IMR-90 (cell line): ENCODE results near the gene CDH13.

Source experiments
- BHLHE40 ChIP-seq: fragments of 150-350 bp; IDR thresholded peaks from 2 replicates; pipeline ENCODE4 v1.6.1; 2016; ENCODE audit warnings: mild to moderate bottlenecking, low read depth, low read length
- MAFK ChIP-seq: IDR thresholded peaks from 2 replicates; pipeline ENCODE4 v1.6.1; 2012; ENCODE audit warnings: low read depth, low read length, improper control_type of control experiment
- POLR2A ChIP-seq: IDR thresholded peaks from 2 replicates; pipeline ENCODE4 v1.6.1; 2012; ENCODE audit warnings: mild to moderate bottlenecking, low read depth, low read length
- RCOR1 ChIP-seq: IDR thresholded peaks from 2 replicates; pipeline ENCODE4 v1.6.1; 2012; ENCODE audit warnings: mild to moderate bottlenecking, low read length, improper control_type of control experiment; ENCODE audit not compliant: insufficient replicate concordance
- TF ChIP-seq, protein P1 (sequence below): conservative IDR thresholded peaks from 2 replicates; pipeline ENCODE4 v1.5.1; 2012; ENCODE audit warnings: mild to moderate bottlenecking, low read depth, low read length, improper control_type of control experiment
- TF ChIP-seq, protein P2 (sequence below): fragments of 150-350 bp; IDR thresholded peaks from 2 replicates; pipeline ENCODE4 v1.6.1; 2017; ENCODE audit warnings: mild to moderate bottlenecking, antibody characterized with exemption, low read length, low read depth

GRCh38 chr16:83137894-83138293 is 511.1 kb downstream of the CDH13 start:
- TF ChIP-seq, protein P1, sequence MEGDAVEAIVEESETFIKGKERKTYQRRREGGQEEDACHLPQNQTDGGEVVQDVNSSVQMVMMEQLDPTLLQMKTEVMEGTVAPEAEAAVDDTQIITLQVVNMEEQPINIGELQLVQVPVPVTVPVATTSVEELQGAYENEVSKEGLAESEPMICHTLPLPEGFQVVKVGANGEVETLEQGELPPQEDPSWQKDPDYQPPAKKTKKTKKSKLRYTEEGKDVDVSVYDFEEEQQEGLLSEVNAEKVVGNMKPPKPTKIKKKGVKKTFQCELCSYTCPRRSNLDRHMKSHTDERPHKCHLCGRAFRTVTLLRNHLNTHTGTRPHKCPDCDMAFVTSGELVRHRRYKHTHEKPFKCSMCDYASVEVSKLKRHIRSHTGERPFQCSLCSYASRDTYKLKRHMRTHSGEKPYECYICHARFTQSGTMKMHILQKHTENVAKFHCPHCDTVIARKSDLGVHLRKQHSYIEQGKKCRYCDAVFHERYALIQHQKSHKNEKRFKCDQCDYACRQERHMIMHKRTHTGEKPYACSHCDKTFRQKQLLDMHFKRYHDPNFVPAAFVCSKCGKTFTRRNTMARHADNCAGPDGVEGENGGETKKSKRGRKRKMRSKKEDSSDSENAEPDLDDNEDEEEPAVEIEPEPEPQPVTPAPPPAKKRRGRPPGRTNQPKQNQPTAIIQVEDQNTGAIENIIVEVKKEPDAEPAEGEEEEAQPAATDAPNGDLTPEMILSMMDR: no peak
- TF ChIP-seq POLR2A (no peak), BHLHE40 (no peak), MAFK (no peak), RCOR1 (no peak)
- TF ChIP-seq, protein P2, sequence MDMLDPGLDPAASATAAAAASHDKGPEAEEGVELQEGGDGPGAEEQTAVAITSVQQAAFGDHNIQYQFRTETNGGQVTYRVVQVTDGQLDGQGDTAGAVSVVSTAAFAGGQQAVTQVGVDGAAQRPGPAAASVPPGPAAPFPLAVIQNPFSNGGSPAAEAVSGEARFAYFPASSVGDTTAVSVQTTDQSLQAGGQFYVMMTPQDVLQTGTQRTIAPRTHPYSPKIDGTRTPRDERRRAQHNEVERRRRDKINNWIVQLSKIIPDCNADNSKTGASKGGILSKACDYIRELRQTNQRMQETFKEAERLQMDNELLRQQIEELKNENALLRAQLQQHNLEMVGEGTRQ: no peak
